22Rv1 (cell line): ENCODE data around the gene RASGEF1C.

ENCODE experiments used
- CTCF ChIP-seq: fragments of 450-650 bp; IDR thresholded peaks from 2 replicates; pipeline ENCODE4 v1.5.1; 2017; ENCODE audit warnings: mild to moderate bottlenecking
- ZFX ChIP-seq: fragments of 450-650 bp; IDR thresholded peaks from 2 replicates; pipeline ENCODE4 v1.6.1; 2017; ENCODE audit warnings: antibody characterized with exemption, borderline replicate concordance

GRCh38 chr5:180213256-180213600 is 4.2 kb upstream of the RASGEF1C start:
- TF ChIP-seq CTCF (no peak), ZFX (no peak)
